NCI-H146 treated with DMSO at 0.1 percent for 48 hours (cell line): ENCODE data around the gene TYMP.

Source experiments
- DNase-seq: peaks from one replicate; lab custom pipeline; 2025; ENCODE audit not compliant: unreplicated experiment; lab: John Stamatoyannopoulos, UW

Gene TYMP

GRCh38 chr22:50505776-50506610 lies 23.8 kb downstream of the TYMP start:
- DNase-seq, result peak; percentile 86

GRCh38 chr22:50505276-50505775 lies 24.5 kb downstream of the TYMP start:
- DNase-seq, result no peak

- no peak for DNase-seq
Measured at GRCh38 chr22:50504369-50505211, 25.2 kb downstream of the TYMP start.

- DNase-seq, result no peak
Measured at GRCh38 chr22:50503475-50504145, 26.2 kb downstream of the TYMP start.

GRCh38 chr22:50502628-50503474 lies 27.0 kb downstream of the TYMP start:
- no peak for DNase-seq

GRCh38 chr22:50502096-50502495 lies 27.7 kb downstream of the TYMP start:
- no peak for DNase-seq

- DNase-seq, result no peak
Measured at GRCh38 chr22:50500452-50500851, 29.4 kb downstream of the TYMP start.

- DNase-seq, result peak; percentile 18
Measured at GRCh38 chr22:50498322-50498890, 31.4 kb downstream of the TYMP start.

GRCh38 chr22:50497093-50497492 lies 32.7 kb downstream of the TYMP start:
- no peak for DNase-seq

- DNase-seq, result no peak
Measured at GRCh38 chr22:50490531-50491308, 39.1 kb downstream of the TYMP start.

GRCh38 chr22:50489363-50490243 lies 40.2 kb downstream of the TYMP start:
- DNase-seq, result no peak

GRCh38 chr22:50488886-50489285 lies 40.9 kb downstream of the TYMP start:
- no peak for DNase-seq

GRCh38 chr22:50488006-50488677 lies 41.7 kb downstream of the TYMP start:
- DNase-seq, result no peak

- no peak for DNase-seq
Measured at GRCh38 chr22:50487290-50488005, 42.4 kb downstream of the TYMP start.

GRCh38 chr22:50486561-50487289 lies 43.1 kb downstream of the TYMP start, which contains the start of gene MIOX:
TSS of gene MIOX (plus strand) at chr22:50486859. CDS start at chr22:50486898, 39 bp downstream.
- DNase-seq, result no peak
